HG03139 (cell line): ENCODE measurements around the gene SEC61A2.
A peak's percentile ranks its signal among the peaks of the same experiment; 100 is the strongest.

ENCODE experiments used
- ATAC-seq: cut with Tn5 transposase; IDR thresholded peaks from one replicate; pipeline ENCODE4 v1.9.1; 2021; ENCODE audit not compliant: unreplicated experiment

SEC61A2 gene

GRCh38 chr10:12195603-12196506 lies 66.4 kb downstream of the SEC61A2 start, which contains the start of the genes CDC123 and NUDT5:
TSS of gene CDC123 (plus strand) at chr10:12196188. CDS start at chr10:12196246, 58 bp downstream.
TSS of gene NUDT5 (minus strand) at chr10:12195891. CDS start at chr10:12186291, 9,600 bp downstream.
- ATAC-seq: peak; percentile 92

DNA sequence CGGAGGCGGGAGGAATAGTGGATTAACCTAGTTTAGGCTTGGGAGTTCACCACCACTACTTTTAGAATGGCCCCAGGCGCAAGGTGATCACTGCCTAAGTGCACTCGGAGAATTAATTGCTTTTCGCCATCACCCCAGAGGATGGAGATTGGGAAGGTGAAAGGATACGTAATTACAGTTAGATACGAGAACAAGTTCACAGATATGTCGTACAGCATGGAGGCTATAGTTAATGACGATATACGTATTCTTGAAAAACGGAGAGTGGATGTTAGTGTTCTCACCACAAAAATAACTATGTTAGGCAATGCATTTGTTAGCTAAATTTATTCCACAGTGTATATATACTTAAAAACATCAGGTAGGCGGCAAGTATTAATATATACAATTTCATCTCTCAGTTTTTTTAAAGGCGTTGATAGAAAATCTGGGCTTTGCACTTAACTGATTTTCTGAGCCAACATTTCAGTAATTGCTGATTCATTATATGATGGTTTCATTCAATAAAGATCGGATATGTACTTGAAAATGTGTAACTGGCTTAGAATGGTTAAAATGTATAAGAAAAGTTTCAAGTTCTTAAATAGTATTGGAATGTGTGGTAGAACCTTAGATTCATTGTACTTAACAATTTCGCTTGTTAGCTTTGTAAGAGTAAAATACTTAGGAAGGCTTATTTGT lies 67.2 kb downstream of the SEC61A2 start:
- no peak for ATAC-seq

- no peak for ATAC-seq
These were observed 68.7 kb downstream of the SEC61A2 start for GRCh38 chr10:12198156-12198555.

- no peak for ATAC-seq
These were observed 71.4 kb downstream of the SEC61A2 start for GRCh38 chr10:12200850-12201249.

DNA sequence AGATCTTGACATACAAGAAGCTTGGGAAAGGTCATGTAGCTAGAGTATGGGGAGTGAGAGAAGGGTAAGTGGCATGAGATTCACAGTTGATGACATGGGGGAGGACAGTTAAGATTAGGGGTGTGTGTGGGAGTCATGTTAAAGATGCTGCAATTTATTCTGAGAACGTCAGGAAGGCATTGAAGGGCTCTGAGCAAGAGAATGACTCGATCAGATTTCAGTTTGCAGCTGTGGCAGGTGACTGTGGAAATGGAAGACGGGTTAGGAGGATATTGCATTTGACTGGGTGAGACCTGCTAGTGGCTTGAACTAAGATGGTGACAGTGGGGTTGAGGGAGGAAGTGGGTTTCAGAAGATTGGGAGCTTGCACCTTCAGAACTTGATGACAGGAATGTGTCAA lies 72.1 kb downstream of the SEC61A2 start:
- no peak for ATAC-seq

DNA sequence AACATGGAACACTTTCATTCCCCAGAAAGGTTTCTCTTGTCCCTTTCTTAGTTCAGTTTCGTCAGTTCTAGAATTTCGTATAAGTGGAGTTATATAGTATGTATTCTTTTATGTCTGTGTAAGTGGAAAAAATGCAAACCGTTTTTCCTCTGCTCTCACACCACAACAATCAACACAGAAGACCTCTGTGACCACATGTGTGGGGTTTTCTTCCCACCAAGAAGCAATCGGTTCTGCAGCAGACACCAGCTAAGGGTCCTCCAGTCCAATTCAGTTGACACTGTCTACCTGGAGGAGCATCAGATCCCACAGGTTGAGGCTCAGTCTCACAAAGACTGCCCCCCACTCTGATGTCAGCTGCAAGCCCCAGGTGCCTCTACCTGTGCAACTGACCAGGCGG lies 72.7 kb downstream of the SEC61A2 start:
- no peak for ATAC-seq

DNA sequence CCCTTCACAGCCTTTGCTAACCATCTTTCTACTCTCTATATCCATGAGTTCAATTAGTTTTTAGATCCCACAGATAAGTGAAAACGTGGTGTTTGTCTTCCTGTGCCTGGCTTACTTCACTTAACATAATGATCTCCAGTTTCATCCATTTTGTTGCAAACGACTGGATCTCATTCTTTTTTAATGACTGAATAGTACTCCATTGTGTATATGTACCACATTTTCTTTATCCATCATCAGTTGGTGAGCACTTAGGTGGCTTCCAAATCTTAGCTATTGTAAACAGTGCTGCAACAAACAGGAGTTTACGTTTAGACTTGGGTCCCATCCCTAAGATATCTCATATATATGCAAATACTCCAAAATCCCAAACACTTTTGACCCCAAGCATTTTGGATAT lies 75.6 kb downstream of the SEC61A2 start:
- ATAC-seq: no peak

DNA sequence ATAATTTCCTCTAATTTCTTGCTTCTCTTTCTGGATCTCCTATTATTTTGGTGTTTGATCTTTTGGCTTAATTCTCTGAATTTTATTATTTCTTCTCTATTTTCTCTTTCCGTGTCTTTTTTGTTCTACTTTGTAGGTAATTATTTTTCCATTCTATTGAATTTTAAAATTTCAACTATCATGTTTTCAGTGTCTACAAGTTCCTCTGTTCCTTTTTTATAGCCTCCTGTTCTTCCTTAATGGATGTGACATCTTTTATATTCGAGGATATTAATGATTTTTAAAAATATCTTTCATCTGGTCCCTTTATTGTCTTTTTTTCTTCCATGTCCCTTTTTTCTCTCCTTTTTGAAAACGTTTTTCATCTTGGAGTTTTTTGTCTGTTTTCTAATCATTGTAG lies 77.6 kb downstream of the SEC61A2 start:
- ATAC-seq: no peak

DNA sequence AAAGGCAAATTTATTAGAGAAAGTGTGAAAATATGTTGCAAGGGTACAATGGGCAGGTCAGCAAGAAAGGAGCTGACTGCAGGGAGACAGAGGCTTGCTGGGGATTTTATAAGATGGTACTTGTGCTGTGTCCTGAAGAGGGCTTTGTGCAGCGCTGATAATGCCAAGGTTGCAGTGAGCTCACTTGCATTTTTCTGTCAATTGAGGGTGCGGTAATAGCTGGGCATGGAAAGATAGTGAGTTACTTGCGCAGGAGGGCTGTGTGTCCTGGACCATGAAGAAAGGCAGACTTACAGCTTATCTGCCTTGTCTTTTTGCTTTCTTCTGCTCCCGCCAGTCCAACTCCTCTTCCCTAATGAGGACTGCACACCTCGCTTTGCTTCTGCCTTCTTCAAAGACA lies 79.0 kb downstream of the SEC61A2 start:
- ATAC-seq: no peak

DNA sequence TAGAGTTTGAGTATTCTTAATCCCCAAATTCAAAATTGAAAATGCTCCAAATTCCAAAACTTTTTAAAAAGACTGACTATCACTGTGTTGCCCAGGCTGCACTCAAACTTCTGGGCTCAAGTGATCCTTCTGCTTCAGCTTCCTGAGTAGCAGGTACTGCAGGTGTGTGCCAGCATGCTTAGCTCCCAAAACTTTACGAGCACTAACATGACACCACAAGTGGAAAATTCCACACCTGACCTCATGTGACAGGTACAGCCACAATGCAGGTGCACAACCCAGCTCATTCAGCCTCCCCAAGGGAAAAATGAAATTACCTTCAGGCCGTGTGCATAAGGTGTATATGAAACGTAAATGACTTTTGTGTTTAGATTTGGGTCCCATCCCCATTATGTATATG lies 83.0 kb downstream of the SEC61A2 start:
- ATAC-seq: no peak

DNA sequence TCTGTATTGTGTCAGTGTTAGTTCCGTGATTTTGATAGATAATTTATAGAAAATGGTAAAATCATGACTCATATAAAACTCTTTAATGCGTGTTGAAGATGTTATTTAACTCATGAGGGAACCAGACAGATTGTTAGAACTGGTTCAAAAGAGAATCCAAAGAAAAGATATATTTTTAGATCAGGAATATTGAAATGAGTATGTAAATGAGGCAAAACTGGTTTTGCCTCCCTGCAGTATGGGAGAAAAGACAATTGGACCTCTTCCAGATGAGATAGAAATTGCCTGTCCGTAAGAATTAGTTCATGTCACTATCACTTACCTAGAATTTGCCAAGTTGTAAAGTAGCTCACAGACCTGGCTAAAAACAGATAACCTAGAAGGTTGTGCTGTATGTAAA lies 84.1 kb downstream of the SEC61A2 start:
- no peak for ATAC-seq

DNA sequence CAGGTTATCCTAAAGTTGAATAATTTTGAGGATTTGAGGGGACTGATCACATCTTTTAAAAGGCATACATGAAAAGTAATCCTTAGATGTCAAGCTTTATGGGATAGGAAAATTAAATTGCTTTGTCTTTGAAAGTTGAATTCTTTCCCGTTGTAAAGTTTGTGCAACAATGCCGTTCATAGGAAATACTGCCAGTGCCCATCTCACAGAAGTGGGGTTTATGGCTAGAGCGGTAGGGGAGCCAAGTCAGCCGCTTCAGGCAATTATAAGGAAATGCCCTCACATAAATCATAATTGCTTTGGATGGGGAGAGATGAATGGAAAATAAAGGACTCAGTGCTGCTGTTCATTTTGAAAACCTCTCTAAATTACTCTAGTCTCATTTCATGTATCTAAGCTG lies 84.6 kb downstream of the SEC61A2 start:
- ATAC-seq: no peak

DNA sequence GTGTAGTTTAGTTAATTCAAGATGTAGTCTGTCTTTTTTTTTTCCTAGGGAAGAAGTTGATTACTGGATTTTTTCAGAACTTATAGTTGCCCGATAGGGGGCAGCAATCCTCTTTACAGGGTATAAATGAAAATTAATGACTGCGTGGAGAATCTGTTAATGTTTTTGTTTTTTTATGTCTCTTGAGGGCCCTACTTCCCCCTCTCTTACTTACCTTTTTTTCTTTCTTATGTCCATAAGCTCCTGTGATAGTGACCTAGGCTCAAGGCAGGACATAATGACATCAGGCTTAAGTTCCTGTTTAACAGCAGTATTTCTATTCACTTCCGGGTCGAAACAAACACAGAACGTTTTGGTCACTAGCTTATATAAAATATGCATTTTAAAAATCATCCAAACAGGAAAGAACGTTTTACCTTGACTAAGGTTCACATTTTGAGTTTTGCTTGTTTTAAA lies 85.3 kb downstream of the SEC61A2 start:
- ATAC-seq: no peak
